Heart left ventricle (tissue), 16 donors: ENCODE results near the gene C15orf40. TPM values are rescaled to one million over a fixed set of nuclear protein-coding genes. Genes with fewer than 3 reads are reported as not detected.
"Not testable (repeated sequence)": the region's sequence is repeated elsewhere in the genome, so short reads cannot be mapped to it uniquely, and the experiment has no call there.

ENCODE experiments used
- ATAC-seq, 4 donors: fragments of 200-7000 bp; cut with Tn5 transposase; one replicate each; pipeline ENCODE4 v1.9.1; 2020 to 2022; ENCODE audit warnings: moderate library complexity in 4 of 4, mild to moderate bottlenecking in 3 of 4, moderate number of reproducible peaks in 1 of 4
- DNase-seq, 5 donors: peaks; one replicate each; pipeline ENCODE4 v3.0.0-alpha.2; 2020
- H3K27ac ChIP-seq, 12 donors: fragments of 200-600 bp; sonication (generic) in 4 of 12; one replicate each; pipeline versions ENCODE4 v1.5.0 to v1.8.0; 2016 to 2022; ENCODE audit warnings: mild to moderate bottlenecking in 2 of 12
- H3K27me3 ChIP-seq, 9 donors: fragments of 200-600 bp; sonication (generic) in 2 of 9; one replicate each; pipeline versions ENCODE4 v1.5.1 to v1.8.0; 2016 to 2022; ENCODE audit warnings: mild to moderate bottlenecking in 3 of 9
- H3K36me3 ChIP-seq, 9 donors: fragments of 200-600 bp; sonication (generic) in 2 of 9; one replicate each; pipeline versions ENCODE4 v1.5.0 to v1.8.0; 2018 to 2022; ENCODE audit warnings: mild to moderate bottlenecking in 2 of 9
- H3K4me1 ChIP-seq, 12 donors: fragments of 200-600 bp; sonication (generic) in 4 of 12; one replicate each; pipeline versions ENCODE4 v1.5.0 to v1.8.0; 2016 to 2022; ENCODE audit warnings: mild to moderate bottlenecking in 3 of 12
- H3K4me3 ChIP-seq, 12 donors: fragments of 200-600 bp; sonication (generic) in 4 of 12; one replicate each; pipeline versions ENCODE4 v1.5.0 to v1.8.0; 2017 to 2022; ENCODE audit warnings: mild to moderate bottlenecking in 9 of 12, moderate library complexity in 4 of 12
- H3K9me3 ChIP-seq, 12 donors: fragments of 200-600 bp; sonication (generic) in 4 of 12; one replicate each; pipeline versions ENCODE4 v1.5.0 to v1.8.0; 2016 to 2022; ENCODE audit warnings: mild to moderate bottlenecking in 1 of 12
- CTCF ChIP-seq, 12 donors: fragments of 200-600 bp; sonication (generic) in 4 of 12; IDR thresholded peaks; one replicate each; pipeline versions ENCODE4 v1.5.0 to v1.8.0; 2018 to 2022; ENCODE audit warnings: antibody characterized with exemption in 12 of 12, mild to moderate bottlenecking in 5 of 12
- POLR2A ChIP-seq, 2 donors: fragments of 450-650 bp; IDR thresholded peaks; one replicate each; pipeline ENCODE4 v1.6.1; 2017; ENCODE audit warnings: antibody characterized with exemption in 2 of 2, mild to moderate bottlenecking in 2 of 2, moderate library complexity in 2 of 2
- WGBS, 4 donors: extraction: QIAGEN DNeasy Blood & Tissue Kit in 2 of 4; methylation state at CpG; one replicate each; pipeline versions ENCODE4 v1.1.5 to v1.1.7; 2013 to 2018; 5-methylcytosine and 5-hydroxymethylcytosine counted together
- intact Hi-C, 10 donors: fragments of 100-400 bp; cut with DNase I; formaldehyde crosslinking; loops; one replicate each; pipeline versions ENCODE4 v1.11.1 to v1.14.2; 2022
- polyA plus RNA-seq, 2 donors: library from polyadenylated mRNA; stranded (reverse); fragments of 200-250 nt; gene quantifications; one replicate each; pipeline ENCODE4 v1.2.3, GENCODE V29; 2013
- total RNA-seq, 9 donors: library from RNA; depleted of rRNA in 2 of 9; stranded (reverse); fragments of >200 nt in 2 of 9; fragmentation: NEBNext Ultra II Directional in 3 of 9; extraction: Animal tissue kit (Norgen Biotek cat#: 25700) in 3 of 9; gene quantifications; one replicate each; pipeline versions ENCODE4 v1.1.0 to v1.2.4, GENCODE V29; 2016 to 2023
- donor health status: ischemic (EF 13 %, LVEDD 7.1; RV severe dilation, severe dysfunction).
- donor health status: healthy with polysubstance abuse.
- donor health status: DM: no; HTN: yes; CAD: no.
- donor health status: DM: no; HTN: no; CAD: no.
- donor health status: ischemic (EF 25% LVEDD 6.9; RV normal size, moderate dysfunction).
- donor health status: ischemic (EF 25% LVEDD 5.7; RV mildly dilated, moderate dysfunction).
- donor health status: healthy.
- donor health status: DM: yes; HTN: yes; CAD: no.
- donor health status: ischemic (EF 35%, LVEDD 5.7; RV mildly dilated, moderate dysfunction).
- donor health status: nonischemic (EF 11% LVEDD 7.7; RV severe dilation, severe dysfunction).
- donor health status: DM: yes; HTN: yes; CAD: no.
- donor health status: PGD.
- donor health status: ischemic (EF 29% LVEDD 5.4; RV normal size, mild dysfunction).
- donor health status: nonischemic (EF 23%, LVEDD 6.1; RV moderate dilation, normal function).

Gene C15orf40
- total and polyA plus RNA-seq, 11 donors, result 6.0 to 17.0 (median 9.4) TPM

GRCh38 chr15:83010709-83011270 is 649 bp downstream of the C15orf40 start:
- WGBS, 4 donors, result 9% methylated on average over 12 to 15 of the region's 15 CpGs
- H3K4me3 ChIP-seq, result peak overlapping the region; percentile 67 to 100 (median 89)
- H3K27ac ChIP-seq, result peak overlapping the region; percentile 14 to 90 (median 82)
- H3K9me3 ChIP-seq, result no peaks in the 10 kb centered on the region
- peaks cover 0 to 31% (median 21%) of the 10 kb centered on the region in 12 donors for H3K4me1 ChIP-seq
- H3K27me3 ChIP-seq, result no peaks in the 10 kb centered on the region
- no peak for TF ChIP-seq POLR2A (IDR thresholded peaks at IDR 0.05)
- peak; percentile 58 to 84 (median 70) for TF ChIP-seq CTCF (IDR thresholded peaks at IDR 0.05)
- peaks cover 0 to 50% (median 44%) of the 10 kb centered on the region in 9 donors for H3K36me3 ChIP-seq
- DNase-seq (peak; percentile 70 to 80 (median 73)), ATAC-seq (peak; percentile 32 to 88 (median 78))
- intact Hi-C loops, result loop anchor here (1.0 to 10.0 kb wide), 9 partner anchors 54 to 476 kb away; partner anchors contain the start of genes HDGFL3 (in 10 of the 10), BTBD1 (in 8 of the 10) and TM6SF1 (in 1 of the 10)

DNA sequence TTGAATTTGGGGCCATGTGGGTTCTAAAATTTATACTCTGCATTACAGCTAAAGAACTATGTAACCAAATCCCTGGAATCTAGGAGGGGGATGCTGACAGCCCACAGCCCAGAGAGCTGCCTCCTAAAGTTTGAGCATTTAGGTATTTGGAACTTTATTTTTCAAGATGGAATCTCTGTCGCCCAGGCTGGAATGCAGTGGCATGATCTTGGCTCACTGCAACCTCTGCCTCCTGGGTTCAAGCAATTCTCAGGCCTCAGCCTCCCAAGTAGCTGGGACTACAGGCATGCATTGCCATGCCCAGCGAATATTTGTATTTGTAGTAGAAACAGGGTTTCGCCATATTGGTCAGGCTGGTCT is 10.8 kb downstream of the C15orf40 start:
- intact Hi-C loops, result loop anchor here (1.0 to 10.0 kb wide), 7 partner anchors 148 to 466 kb away; no protein-coding TSS in a partner anchor
- H3K36me3 ChIP-seq, result peaks cover 0 to 23% (median 18%) of the 10 kb centered on the region in 9 donors
- H3K4me1 ChIP-seq, result peaks cover 0 to 11% (median 4%) of the 10 kb centered on the region in 12 donors
- not testable (repeated sequence) for H3K27ac ChIP-seq, ATAC-seq, H3K4me3 ChIP-seq, H3K9me3 ChIP-seq, H3K27me3 ChIP-seq, DNase-seq
- 87 to 95% (median 92%) methylated on average over 3 of the region's 3 CpGs for whole genome bisulfite sequencing, 4 donors
- peak in 2 of 12 donors; percentile 1 to 9 for TF ChIP-seq CTCF (IDR thresholded peaks at IDR 0.05)

- Histone ChIP-seq H3K4me3 (peak overlapping the region in 7 of 12 donors; percentile 18 to 44 (median 35)), H3K4me1 (peaks cover 0 to 11% (median 4%) of the 10 kb centered on the region in 12 donors), H3K27ac (peak overlapping the region in 1 of 12 donors; percentile 27), H3K9me3 (no peaks in the 10 kb centered on the region), H3K27me3 (no peaks in the 10 kb centered on the region), H3K36me3 (peaks cover 0 to 17% (median 13%) of the 10 kb centered on the region in 9 donors)
- ATAC-seq (peak; percentile 37 to 86 (median 80)), DNase-seq (no peak)
- TF ChIP-seq CTCF (IDR thresholded peaks at IDR 0.05), result peak; percentile 22 to 67 (median 46)
- TF ChIP-seq POLR2A (IDR thresholded peaks at IDR 0.05), result no peak
- intact Hi-C loops, result loop anchor here (1.0 to 10.0 kb wide), 7 partner anchors 148 to 465 kb away; no protein-coding TSS in a partner anchor
- WGBS, 4 donors, result 6 to 19% (median 15%) methylated on average over 6 of the region's 6 CpGs
Measured at GRCh38 chr15:82999905-83000671, 11.4 kb downstream of the C15orf40 start.

DNA sequence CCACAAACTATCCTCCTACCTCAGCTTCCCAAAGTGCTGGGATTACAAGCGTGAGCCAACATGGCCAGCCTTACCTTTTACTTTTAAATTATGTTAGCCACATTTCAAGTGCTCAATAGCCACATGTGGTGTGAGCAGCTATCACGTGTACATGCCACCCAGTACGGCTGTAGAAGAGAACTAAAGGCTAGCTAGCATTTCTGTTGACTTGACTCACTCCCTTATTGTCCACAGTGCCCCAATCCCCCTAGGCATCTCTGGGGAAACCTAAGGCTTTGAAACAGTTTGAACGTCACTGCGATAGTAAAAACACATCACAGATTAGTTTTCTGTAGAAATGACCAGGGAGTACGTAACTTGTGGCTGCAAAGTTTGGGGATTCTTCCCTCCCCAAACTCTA is 12.0 kb downstream of the C15orf40 start:
- Histone ChIP-seq H3K27ac (no peak overlapping the region), H3K9me3 (no peaks in the 10 kb centered on the region), H3K27me3 (no peaks in the 10 kb centered on the region), H3K36me3 (peaks cover 0 to 11% (median 6%) of the 10 kb centered on the region in 9 donors), H3K4me3 (no peak overlapping the region), H3K4me1 (peaks cover 0 to 11% (median 4%) of the 10 kb centered on the region in 12 donors)
- WGBS, 4 donors, result 82 to 89% (median 86%) methylated on average over 6 of the region's 6 CpGs
- ATAC-seq, result no peak
- DNase-seq, result no peak
- intact Hi-C loops, result no loop called here
- TF ChIP-seq POLR2A (IDR thresholded peaks at IDR 0.05) (no peak), CTCF (IDR thresholded peaks at IDR 0.05) (no peak)
